ENCODE results near the gene P2RX7. TPM values are rescaled to one million over a fixed set of nuclear protein-coding genes. Genes with fewer than 3 reads are reported as not detected.

P2RX7 gene
- polyA plus RNA-seq, 1 experiment, result 0.48 TPM

DNA sequence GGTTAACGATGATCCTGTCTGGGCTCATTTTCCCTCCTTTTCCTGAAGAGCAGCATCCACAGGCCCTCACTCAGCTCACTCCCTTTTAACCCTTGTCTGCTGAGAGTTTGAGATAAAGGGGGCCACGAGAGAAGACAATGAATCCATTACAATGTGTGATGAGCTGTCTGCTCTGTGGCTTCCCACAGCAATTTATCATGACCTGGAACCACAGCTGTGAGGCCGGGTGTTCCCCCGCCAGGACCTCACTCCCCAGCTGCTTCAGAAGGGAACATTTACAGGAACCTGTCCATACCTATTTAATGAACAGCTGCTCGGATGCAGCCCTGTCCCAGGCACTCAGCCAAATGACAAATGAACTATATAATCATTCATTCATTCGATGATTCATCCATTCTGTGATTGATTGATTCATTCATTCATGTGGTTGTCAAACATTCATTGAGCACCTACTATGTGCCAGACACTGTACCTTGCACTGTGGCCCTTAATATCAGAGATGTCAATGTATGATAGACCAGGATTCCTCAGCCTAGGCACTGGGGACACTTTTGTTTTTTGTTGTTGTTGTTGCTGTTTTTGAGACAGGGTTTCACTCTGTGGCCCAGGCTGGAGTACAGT lies 18.5 kb upstream of the P2RX7 start:
- Histone ChIP-seq H3K27ac (ENCODE audit: low read depth, low read length) (no peak overlapping the region), H3K9me3 (ENCODE audit: control insufficient read depth, insufficient read depth, low read length) (no peaks in the 10 kb centered on the region), H3K27me3 (ENCODE audit: control insufficient read depth, insufficient read depth, low read length) (peaks cover 13% of the 10 kb centered on the region), H3K4me3 (ENCODE audit: low read depth, low read length) (no peak overlapping the region)
- no peak for DNase-seq (ENCODE audit: low read depth, low spot score)
- POLR2A ChIA-PET, result no interaction called here
- CTCF ChIA-PET, result interaction anchor here (0.6 kb wide), 1 partner anchor 780 kb away, joined by 3 read pairs; no protein-coding TSS in a partner anchor
- TF ChIP-seq, protein P1, sequence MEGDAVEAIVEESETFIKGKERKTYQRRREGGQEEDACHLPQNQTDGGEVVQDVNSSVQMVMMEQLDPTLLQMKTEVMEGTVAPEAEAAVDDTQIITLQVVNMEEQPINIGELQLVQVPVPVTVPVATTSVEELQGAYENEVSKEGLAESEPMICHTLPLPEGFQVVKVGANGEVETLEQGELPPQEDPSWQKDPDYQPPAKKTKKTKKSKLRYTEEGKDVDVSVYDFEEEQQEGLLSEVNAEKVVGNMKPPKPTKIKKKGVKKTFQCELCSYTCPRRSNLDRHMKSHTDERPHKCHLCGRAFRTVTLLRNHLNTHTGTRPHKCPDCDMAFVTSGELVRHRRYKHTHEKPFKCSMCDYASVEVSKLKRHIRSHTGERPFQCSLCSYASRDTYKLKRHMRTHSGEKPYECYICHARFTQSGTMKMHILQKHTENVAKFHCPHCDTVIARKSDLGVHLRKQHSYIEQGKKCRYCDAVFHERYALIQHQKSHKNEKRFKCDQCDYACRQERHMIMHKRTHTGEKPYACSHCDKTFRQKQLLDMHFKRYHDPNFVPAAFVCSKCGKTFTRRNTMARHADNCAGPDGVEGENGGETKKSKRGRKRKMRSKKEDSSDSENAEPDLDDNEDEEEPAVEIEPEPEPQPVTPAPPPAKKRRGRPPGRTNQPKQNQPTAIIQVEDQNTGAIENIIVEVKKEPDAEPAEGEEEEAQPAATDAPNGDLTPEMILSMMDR (IDR thresholded peaks at IDR 0.05; ENCODE audit: low read depth, low read length), result no peak

DNA sequence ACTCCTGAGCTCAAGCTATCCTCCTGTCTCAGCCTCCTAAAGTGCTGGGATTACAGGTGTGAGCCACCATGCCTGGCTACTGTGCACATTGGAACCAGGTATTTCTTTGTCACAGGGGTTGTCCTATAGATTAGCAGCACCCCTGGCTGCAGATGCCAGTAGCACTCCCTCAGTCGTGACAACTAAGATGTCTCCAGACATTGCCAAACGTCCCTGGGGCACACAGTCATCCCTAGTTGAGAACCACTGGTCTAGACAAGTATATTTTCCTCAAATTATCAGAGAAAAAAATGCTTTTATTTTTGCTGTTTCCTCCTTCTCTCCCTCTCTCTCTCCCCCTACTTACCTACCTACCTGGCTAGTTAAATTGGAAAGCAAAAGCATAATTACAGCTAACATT lies 17.9 kb upstream of the P2RX7 start:
- Histone ChIP-seq H3K9me3 (ENCODE audit: control insufficient read depth, insufficient read depth, low read length) (no peaks in the 10 kb centered on the region), H3K27me3 (ENCODE audit: control insufficient read depth, insufficient read depth, low read length) (peaks cover 13% of the 10 kb centered on the region), H3K4me3 (ENCODE audit: low read depth, low read length) (no peak overlapping the region), H3K27ac (ENCODE audit: low read depth, low read length) (no peak overlapping the region)
- DNase-seq (ENCODE audit: low read depth, low spot score), result no peak
- POLR2A ChIA-PET, result no interaction called here
- CTCF ChIA-PET, result interaction anchor here (1.1 kb wide), 1 partner anchor 468 kb away, joined by 3 read pairs; no protein-coding TSS in a partner anchor
- TF ChIP-seq, protein P1 (IDR thresholded peaks at IDR 0.05; ENCODE audit: low read depth, low read length), result no peak

DNA sequence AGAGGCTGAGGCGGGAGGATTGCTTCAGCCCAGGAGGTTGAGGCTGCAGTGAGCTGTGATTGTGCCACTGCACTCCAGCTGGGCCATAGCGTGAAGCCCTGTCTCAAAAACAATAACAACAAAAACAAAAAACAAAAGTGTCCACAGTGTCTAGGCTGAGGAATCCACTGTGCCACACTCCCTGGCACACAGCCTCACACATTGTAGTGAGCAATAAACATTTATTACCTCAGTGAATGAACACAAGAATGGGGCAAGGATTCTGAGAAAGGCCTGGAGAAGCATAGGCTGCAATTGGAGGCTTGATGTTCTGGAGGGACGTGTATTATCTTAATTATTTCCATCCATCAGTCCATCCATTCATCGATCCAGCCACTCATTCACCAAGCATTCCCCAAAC lies 17.1 kb upstream of the P2RX7 start:
- no peak for DNase-seq (ENCODE audit: low read depth, low spot score)

DNA sequence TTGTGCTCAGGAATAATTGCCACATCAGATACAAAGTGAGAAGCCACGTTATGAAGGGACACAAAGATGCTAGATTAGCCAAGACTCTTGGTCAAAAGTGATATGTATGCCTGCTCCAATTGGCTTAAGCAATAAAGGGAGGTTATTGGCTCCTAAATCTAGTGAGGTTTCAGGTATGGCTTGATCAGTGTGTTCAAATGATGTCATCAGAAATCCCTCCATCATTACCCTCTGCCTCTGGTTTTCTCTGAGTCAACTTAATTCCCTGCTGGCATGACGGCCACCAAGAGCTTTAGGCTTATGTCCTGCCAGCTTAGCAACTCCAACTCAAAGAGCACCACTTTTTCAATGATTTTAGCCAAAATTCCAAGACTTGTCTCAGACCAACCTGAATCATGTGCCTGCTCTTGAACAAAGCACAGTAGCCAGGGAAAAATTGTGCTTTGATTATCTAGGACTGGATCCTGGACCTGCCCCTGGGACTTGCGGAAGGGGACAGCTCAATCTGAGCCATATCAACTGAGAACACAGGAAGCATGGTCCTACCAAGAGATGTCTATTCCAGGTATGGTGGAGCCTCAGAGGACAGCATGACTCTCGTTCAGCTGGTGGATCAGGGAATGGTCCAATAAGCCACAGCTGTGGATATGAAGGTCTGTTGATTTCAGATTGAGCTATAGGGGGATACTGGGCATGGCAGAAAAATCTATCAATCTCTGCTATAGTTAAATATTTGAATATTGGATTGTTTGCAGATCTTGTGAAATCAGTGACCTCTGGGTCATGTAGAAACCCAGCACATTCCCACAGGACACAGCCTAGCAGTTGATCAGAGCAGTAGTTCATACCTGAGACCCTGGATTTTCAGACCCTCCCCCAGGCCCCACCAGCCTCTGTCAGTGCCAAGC lies 16.1 kb upstream of the P2RX7 start:
- DNase-seq (ENCODE audit: low read depth, low spot score), result no peak
- H3K9me3 ChIP-seq (ENCODE audit: control insufficient read depth, insufficient read depth, low read length), result no peaks in the 10 kb centered on the region
- CTCF ChIA-PET, result interaction anchor here (0.8 to 1.0 kb wide), 2 partner anchors 20 to 114 kb away, joined by 3 read pairs; no protein-coding TSS in a partner anchor
- TF ChIP-seq, protein P1 (IDR thresholded peaks at IDR 0.05; ENCODE audit: low read depth, low read length), result no peak
- peaks cover 19% of the 10 kb centered on the region for H3K27me3 ChIP-seq (ENCODE audit: control insufficient read depth, insufficient read depth, low read length)
- no peak overlapping the region for H3K27ac ChIP-seq (ENCODE audit: low read depth, low read length)
- POLR2A ChIA-PET, result no interaction called here
- H3K4me3 ChIP-seq (ENCODE audit: low read depth, low read length), result no peak overlapping the region

More for the DNA sequence above, 17.1 kb upstream of the P2RX7 start:
- CTCF ChIA-PET, result interaction anchor here (1.1 kb wide), 1 partner anchor 469 kb away, joined by 3 read pairs; no protein-coding TSS in a partner anchor
- POLR2A ChIA-PET, result no interaction called here
- Histone ChIP-seq H3K27me3 (ENCODE audit: control insufficient read depth, insufficient read depth, low read length) (peaks cover 16% of the 10 kb centered on the region), H3K4me3 (ENCODE audit: low read depth, low read length) (no peak overlapping the region), H3K9me3 (ENCODE audit: control insufficient read depth, insufficient read depth, low read length) (no peaks in the 10 kb centered on the region), H3K27ac (ENCODE audit: low read depth, low read length) (no peak overlapping the region)
- TF ChIP-seq, protein P1 (IDR thresholded peaks at IDR 0.05; ENCODE audit: low read depth, low read length), result no peak

All from AG04450 (cell line).